Mesodermal cell (in vitro differentiated cells): ENCODE measurements around the gene ATP7B. TPM values are rescaled to one million over a fixed set of nuclear protein-coding genes. Genes with fewer than 3 reads are reported as not detected.
"Not testable (repeated sequence)": the region's sequence is repeated elsewhere in the genome, so short reads cannot be mapped to it uniquely, and the experiment has no call there.

ENCODE experiments used
- H3K27ac ChIP-seq: 2 replicates; pipeline ENCODE4 v1.7.0; 2013; ENCODE audit warnings: mild to moderate bottlenecking, low read depth, low read length, moderate library complexity; ENCODE audit not compliant: severe bottlenecking
- H3K36me3 ChIP-seq: 2 replicates; pipeline ENCODE4 v1.7.1; 2013; ENCODE audit warnings: mild to moderate bottlenecking, low read length, moderate library complexity; ENCODE audit not compliant: control insufficient read depth, insufficient read depth
- H3K4me1 ChIP-seq: one replicate; pipeline ENCODE4 v1.7.1; 2013; ENCODE audit warnings: mild to moderate bottlenecking, low read length; ENCODE audit not compliant: insufficient read depth, control insufficient read depth, poor library complexity, severe bottlenecking
- H3K4me3 ChIP-seq: 2 replicates; pipeline ENCODE4 v1.7.0; 2013; ENCODE audit warnings: low read length, control low read depth, mild to moderate bottlenecking; ENCODE audit not compliant: insufficient read depth, poor library complexity, severe bottlenecking; ENCODE audit errors: extremely low read depth
- H3K9me3 ChIP-seq: 2 replicates; pipeline ENCODE4 v1.7.1; 2013; ENCODE audit warnings: mild to moderate bottlenecking, low read length, moderate library complexity; ENCODE audit not compliant: control insufficient read depth
- WGBS, 2 experiments: methylation state at CpG; one replicate each; pipeline ENCODE4 v1.1.5; 2013; ENCODE audit warnings: missing lambda C conversion rate in 2 of 2; ENCODE audit not compliant: insufficient coverage in 2 of 2; 5-methylcytosine and 5-hydroxymethylcytosine counted together
- polyA plus RNA-seq, 2 experiments: library from polyadenylated mRNA; stranded (reverse); fragments of 50-300 nt; gene quantifications; one replicate each; pipeline ENCODE4 v1.2.3, GENCODE V29; 2013

ATP7B gene
- polyA plus RNA-seq (2013, experiment 1 of 2), result 13.8 TPM
- 21.5 TPM for polyA plus RNA-seq (2013, experiment 2 of 2)

DNA sequence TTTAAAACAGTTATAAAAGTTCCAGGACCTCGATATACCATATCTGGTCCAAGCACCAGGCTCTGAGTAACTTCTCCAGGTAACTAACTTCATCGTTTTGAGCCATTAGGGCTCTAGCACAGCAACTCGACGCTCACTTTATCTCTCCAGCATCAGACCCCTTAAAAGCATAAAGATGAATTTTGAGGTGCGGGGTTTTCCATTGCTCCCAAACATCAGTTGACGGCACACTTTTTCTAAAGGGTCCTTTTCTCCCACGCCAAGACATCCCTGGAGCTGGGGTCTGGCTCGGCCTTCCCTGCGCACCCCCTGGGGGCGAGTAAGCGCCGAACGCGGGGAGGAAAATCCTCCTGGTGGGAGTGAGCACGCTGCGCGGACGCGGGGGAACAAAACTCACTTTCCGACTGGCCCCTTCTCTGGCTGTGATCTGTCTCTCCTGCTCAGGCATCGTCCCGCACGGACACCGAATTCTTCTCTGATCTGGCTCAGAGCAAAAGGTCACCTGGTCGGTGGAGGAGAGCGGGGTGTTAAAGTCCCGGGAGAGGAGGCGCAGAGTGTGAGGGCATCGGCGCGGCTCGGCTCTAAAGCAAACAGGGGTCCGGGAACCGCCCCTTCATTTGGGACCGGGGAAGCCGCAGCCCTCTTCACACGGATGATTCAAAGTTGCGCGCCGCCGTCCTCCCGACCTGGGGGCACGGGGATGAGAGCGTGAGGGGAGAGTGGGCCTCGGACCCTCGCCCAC is at the start of gene ATP7B:
ATP7B (minus strand) TSS at position 561 of the 742 bp plus-strand sequence; CDS start at position 448, 113 bp downstream.
- WGBS, 2 experiments, result 1 to 2% methylated on average over 33 to 34 of the region's 46 CpGs

DNA sequence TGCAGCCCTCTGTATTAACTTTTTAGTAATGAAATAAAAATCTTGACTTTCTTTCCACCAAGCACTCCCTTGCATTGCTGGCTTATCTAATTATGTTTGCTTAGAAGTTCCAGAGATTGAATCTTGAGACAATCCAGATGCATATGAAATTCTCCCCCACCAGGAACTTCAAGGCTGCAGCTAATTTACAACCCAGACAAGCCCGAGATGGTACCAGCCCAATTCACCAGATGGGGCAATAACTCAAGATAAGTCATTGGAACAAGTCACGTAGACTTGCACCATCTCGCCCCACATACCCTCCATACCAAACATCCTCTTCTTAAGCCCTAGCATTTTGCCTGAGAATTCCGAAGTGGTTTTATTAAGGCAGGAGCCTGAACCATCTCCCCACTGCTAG is 42.2 kb upstream of the ATP7B start:
- peak overlapping the region; percentile 36 for H3K27ac ChIP-seq
- no peak overlapping the region for H3K4me3 ChIP-seq
- H3K36me3 ChIP-seq, result no peaks in the 10 kb centered on the region
- no peaks in the 10 kb centered on the region for H3K4me1 ChIP-seq
- 76 to 80% methylated on average over 3 to 4 of the region's 4 CpGs for WGBS, 2 experiments
- no peaks in the 10 kb centered on the region for H3K9me3 ChIP-seq

More for the DNA sequence above, at the start of gene ATP7B:
- H3K4me3 ChIP-seq, result peak within 1 kb of the TSS; percentile 80
- peak within 1 kb of the TSS; percentile 81 for H3K27ac ChIP-seq
- no peaks in the 10 kb centered on the region for H3K4me1 ChIP-seq
- peaks cover 11% of the 10 kb centered on the region for H3K36me3 ChIP-seq
- H3K9me3 ChIP-seq, result no peaks in the 10 kb centered on the region

DNA sequence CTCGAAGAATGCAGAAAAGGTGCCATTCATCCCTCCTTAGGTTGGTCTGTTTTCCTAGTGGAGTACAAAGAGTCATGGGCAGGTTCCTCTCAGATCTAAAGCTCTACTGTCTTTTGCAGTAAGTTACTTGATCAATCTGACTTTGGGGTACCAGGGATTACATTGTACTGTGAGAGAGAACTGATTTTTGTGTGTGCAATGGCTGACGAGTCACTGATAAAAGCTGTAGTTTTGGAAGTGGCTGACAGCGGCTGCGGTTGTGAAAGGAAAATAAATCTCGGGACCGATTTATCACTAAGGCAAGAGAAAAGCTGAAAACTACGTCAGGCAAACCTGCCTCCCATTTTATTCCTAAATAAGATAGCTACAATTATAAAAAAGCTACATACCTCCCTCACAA is 40.1 kb upstream of the ATP7B start:
- Histone ChIP-seq H3K4me1 (no peaks in the 10 kb centered on the region), H3K4me3 (no peak overlapping the region), H3K27ac (no peak overlapping the region), H3K9me3 (no peaks in the 10 kb centered on the region), H3K36me3 (no peaks in the 10 kb centered on the region)
- 88 to 100% methylated on average over 2 to 3 of the region's 7 CpGs for WGBS, 2 experiments

GRCh38 chr13:52048516-52048915 is 37.3 kb upstream of the ATP7B start:
- WGBS, 2 experiments, result 94 to 100% methylated on average over 2 of the region's 2 CpGs
- H3K27ac ChIP-seq, result no peak overlapping the region
- H3K4me3 ChIP-seq, result no peak overlapping the region
- no peaks in the 10 kb centered on the region for H3K9me3 ChIP-seq
- no peaks in the 10 kb centered on the region for H3K36me3 ChIP-seq
- no peaks in the 10 kb centered on the region for H3K4me1 ChIP-seq

GRCh38 chr13:52047463-52047862 is 36.2 kb upstream of the ATP7B start:
- WGBS, 2 experiments, result 88 to 97% methylated on average over 3 of the region's 3 CpGs
- H3K36me3 ChIP-seq, result no peaks in the 10 kb centered on the region
- H3K4me1 ChIP-seq, result no peaks in the 10 kb centered on the region
- H3K27ac ChIP-seq, result no peak overlapping the region
- no peak overlapping the region for H3K4me3 ChIP-seq
- H3K9me3 ChIP-seq, result no peaks in the 10 kb centered on the region

- no peak overlapping the region for H3K27ac ChIP-seq
- H3K4me3 ChIP-seq, result no peak overlapping the region
- no peaks in the 10 kb centered on the region for H3K36me3 ChIP-seq
- WGBS, 2 experiments, result 94 to 96% methylated on average over 3 of the region's 3 CpGs
- H3K4me1 ChIP-seq, result no peaks in the 10 kb centered on the region
- no peaks in the 10 kb centered on the region for H3K9me3 ChIP-seq
Measured at GRCh38 chr13:52043675-52044074, 32.4 kb upstream of the ATP7B start.

DNA sequence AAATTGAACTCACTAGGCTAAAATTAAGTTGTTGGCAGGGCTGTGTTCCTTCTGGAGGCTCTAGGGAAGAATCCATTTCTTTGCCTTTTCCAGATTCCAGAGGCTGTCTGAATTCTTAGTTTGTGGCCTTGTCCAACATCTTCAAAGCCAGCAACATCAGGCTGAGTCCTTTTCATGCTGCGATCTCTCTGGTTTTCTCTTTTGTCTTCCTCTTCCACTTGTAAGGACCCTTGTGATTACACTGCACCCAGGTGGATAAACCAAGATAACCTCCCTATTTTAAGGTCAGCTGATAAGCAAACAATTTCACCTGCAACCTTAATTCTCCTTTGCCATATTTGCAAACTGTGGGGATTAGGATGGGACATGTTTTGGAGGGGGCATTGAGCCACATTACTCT is 24.8 kb upstream of the ATP7B start:
- Histone ChIP-seq H3K36me3 (no peaks in the 10 kb centered on the region), H3K4me3 (no peak overlapping the region), H3K9me3 (no peaks in the 10 kb centered on the region), H3K27ac (no peak overlapping the region), H3K4me1 (no peaks in the 10 kb centered on the region)
- WGBS, 2 experiments, result 100% methylated on average over 1 of the region's 1 CpG

DNA sequence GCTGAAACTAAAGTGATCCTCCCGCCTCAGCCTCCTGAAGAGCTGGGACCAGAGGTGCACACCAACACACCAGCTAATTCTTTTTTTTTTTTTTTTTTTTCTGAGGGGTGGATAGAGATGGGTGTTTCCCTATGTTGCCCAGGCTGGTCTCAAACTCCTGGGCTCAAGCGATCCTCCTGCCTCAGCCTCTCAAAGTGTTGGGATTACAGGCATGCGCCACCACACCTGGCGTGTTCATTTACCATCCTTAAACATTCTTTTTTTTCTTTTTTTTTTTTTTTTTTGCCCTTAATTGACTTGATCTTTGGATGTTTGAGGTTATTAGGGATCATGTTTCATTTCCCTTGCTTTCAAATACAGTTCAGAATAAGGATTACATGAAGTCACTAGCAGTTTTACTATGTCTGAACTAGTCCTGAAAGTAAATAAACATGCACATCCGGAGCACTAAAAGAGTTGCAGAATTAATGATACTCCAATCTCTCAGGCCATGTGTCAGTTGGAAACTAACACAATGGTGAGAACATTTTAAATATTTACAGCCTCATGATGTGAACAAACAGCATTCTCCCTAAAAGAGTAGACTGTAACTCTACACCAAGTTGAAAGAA is 23.5 kb upstream of the ATP7B start:
- Histone ChIP-seq H3K4me3 (no peak overlapping the region), H3K27ac (no peak overlapping the region), H3K4me1 (no peaks in the 10 kb centered on the region), H3K9me3 (peaks cover 3% of the 10 kb centered on the region), H3K36me3 (peaks cover 8% of the 10 kb centered on the region)
- WGBS, 2 experiments, result no CpG with 5 or more reads among the region's 5 CpGs

GRCh38 chr13:52033039-52033438 is 21.8 kb upstream of the ATP7B start:
- WGBS, 2 experiments, result 100% methylated on average over 2 of the region's 2 CpGs
- Histone ChIP-seq H3K4me1 (no peaks in the 10 kb centered on the region), H3K9me3 (peaks cover 8% of the 10 kb centered on the region)

DNA sequence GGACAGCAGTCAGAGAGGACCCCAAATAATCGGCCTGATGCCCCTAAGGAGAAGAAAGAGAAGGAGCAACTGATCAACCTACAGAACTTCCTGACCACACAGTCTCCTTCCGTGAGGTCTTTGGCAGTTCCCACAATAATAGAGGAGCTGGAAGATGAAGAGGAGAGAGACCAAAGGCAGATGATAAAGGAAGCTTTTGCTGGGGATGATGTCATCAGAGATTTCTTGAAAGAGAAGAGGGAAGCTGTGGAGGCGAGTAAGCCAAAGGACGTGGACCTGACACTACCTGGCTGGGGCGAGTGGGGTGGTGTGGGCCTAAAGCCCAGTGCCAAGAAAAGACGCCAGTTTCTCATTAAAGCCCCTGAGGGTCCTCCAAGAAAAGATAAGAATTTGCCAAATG is 19.2 kb upstream of the ATP7B start:
- Histone ChIP-seq H3K9me3 (peaks cover 16% of the 10 kb centered on the region), H3K36me3 (peaks cover 49% of the 10 kb centered on the region)
- WGBS, 2 experiments, result 100% methylated on average over 2 to 3 of the region's 6 CpGs
- not testable (repeated sequence) for H3K4me1 ChIP-seq, H3K4me3 ChIP-seq, H3K27ac ChIP-seq

More at GRCh38 chr13:52033039-52033438, 21.8 kb upstream of the ATP7B start:
- Histone ChIP-seq H3K36me3 (peaks cover 25% of the 10 kb centered on the region), H3K27ac (no peak overlapping the region), H3K4me3 (no peak overlapping the region)

GRCh38 chr13:52029569-52029968 is 18.3 kb upstream of the ATP7B start:
- Histone ChIP-seq H3K4me1 (no peaks in the 10 kb centered on the region), H3K9me3 (peaks cover 16% of the 10 kb centered on the region), H3K27ac (no peak overlapping the region), H3K36me3 (peaks cover 58% of the 10 kb centered on the region), H3K4me3 (no peak overlapping the region)
- 92 to 98% methylated on average over 4 of the region's 4 CpGs for whole genome bisulfite sequencing, 2 experiments
